OCI-LY3 (cell line): ENCODE data around the gene TCP11.

Experiments
- H2AFZ ChIP-seq: fragments of 200-600, 300-600 bp; shearing (Covaris generic); 2 replicates; pipeline ENCODE4 v1.6.0; 2014; ENCODE audit warnings: antibody characterized with exemption, low read depth, low read length
- H3K27ac ChIP-seq: fragments of 200-600, 300-600 bp; sonication (generic); 2 replicates; pipeline ENCODE4 v1.5.1; 2014; ENCODE audit warnings: mild to moderate bottlenecking, low read length, moderate library complexity, mixed read lengths
- H3K27me3 ChIP-seq: fragments of 200-600, 300-600 bp; sonication (generic); 2 replicates; pipeline ENCODE4 v1.6.1; 2014; ENCODE audit warnings: low read depth, low read length, mixed read lengths
- H3K36me3 ChIP-seq: fragments of 200-600, 300-600 bp; sonication (generic); replicated peaks from 2 replicates; pipeline ENCODE3; 2014; ENCODE audit warnings: low read depth, low read length, mixed read lengths
- H3K4me1 ChIP-seq: fragments of 300-600, 200-600 bp; sonication (generic); 2 replicates; pipeline ENCODE4 v1.6.1; 2014; ENCODE audit warnings: low read length, mixed read lengths
- H3K4me2 ChIP-seq: fragments of 200-600, 300-600 bp; sonication (generic); 2 replicates; pipeline ENCODE4 v1.6.1; 2014; ENCODE audit warnings: low read length, mixed read lengths
- H3K4me3 ChIP-seq: fragments of 300-600, 200-600 bp; sonication (generic); 2 replicates; pipeline ENCODE4 v1.5.1; 2014; ENCODE audit warnings: antibody characterized with exemption, mild to moderate bottlenecking, low read length, moderate library complexity
- H3K79me2 ChIP-seq: fragments of 300-600, 200-600 bp; shearing (Covaris generic); 2 replicates; pipeline ENCODE4 v1.6.1; 2014; ENCODE audit warnings: mild to moderate bottlenecking, low read length, mixed read lengths
- H3K9ac ChIP-seq: fragments of 300-600, 200-600 bp; shearing (Covaris generic); 2 replicates; pipeline ENCODE4 v1.6.0; 2014; ENCODE audit warnings: mild to moderate bottlenecking, low read length, moderate library complexity
- H3K9me3 ChIP-seq: fragments of 200-600, 300-600 bp; shearing (Covaris generic); 2 replicates; pipeline ENCODE4 v1.6.1; 2014; ENCODE audit warnings: low read length, mixed read lengths; ENCODE audit not compliant: insufficient read depth
- H4K20me1 ChIP-seq: fragments of 200-600, 300-600 bp; sonication (generic); 2 replicates; pipeline ENCODE4 v1.6.1; 2016; ENCODE audit warnings: low read length, mixed read lengths; ENCODE audit not compliant: insufficient read depth
- EZH2phosphoT487 ChIP-seq: fragments of 200-600 bp; shearing (Covaris generic); IDR thresholded peaks from 2 replicates; pipeline ENCODE4 v1.6.1; 2018; ENCODE audit warnings: antibody characterized with exemption, mixed run types, low read depth
- TF ChIP-seq, protein P1 (sequence below): fragments of 200-600, 300-600 bp; sonication (generic); IDR thresholded peaks from 2 replicates; pipeline ENCODE4 v1.5.1; 2014; ENCODE audit warnings: antibody characterized with exemption, low read length, low read depth

TCP11 gene

DNA sequence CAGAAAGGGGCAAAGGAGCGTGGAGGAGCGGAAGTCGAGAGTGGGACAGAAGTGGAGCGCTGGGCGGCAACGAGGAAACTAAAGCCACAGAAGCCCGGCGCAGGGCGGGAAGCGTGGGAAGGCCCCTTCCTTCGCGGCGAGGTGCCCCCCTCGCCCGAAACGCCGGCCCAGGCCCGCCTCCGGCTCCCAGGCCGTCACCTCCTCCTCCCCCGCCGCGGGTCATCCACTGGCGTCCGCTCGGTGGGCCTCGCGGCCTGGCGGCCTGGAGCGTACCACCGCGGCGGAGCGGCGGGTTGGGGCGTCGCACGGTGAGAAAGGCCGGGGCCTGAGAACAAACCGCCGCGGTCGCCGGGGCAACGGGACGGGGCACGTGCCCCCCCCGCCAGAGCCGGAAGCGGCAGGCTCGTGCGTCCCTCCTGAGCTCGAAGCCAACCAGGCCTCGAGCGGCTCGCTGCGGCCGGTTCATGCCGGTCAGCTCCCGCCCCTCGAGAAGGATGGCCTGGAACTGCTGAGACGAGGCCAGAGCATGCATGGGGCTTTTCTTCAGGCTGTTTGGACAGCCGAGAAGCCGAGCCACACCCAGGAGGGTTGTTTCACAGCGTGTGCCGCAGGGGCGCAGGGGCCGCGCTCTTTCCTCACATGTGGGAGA lies at the start of gene TCP11:
Gene TCP11, minus strand, starts transcription at position 333 of the 649 bp plus-strand sequence. CDS start 469 bp downstream, outside the sequence.
- Histone ChIP-seq H3K4me3 (peak within 1 kb of the TSS; percentile 56), H3K4me2 (peak within 1 kb of the TSS; percentile 75), H3K36me3 (no peaks in the 10 kb centered on the region), H3K27ac (no peak within 1 kb of the TSS), H3K79me2 (no peaks in the 10 kb centered on the region), H3K27me3 (no peaks in the 10 kb centered on the region), H3K9me3 (no peaks in the 10 kb centered on the region), H2AFZ (peak within 1 kb of the TSS; percentile 77), H3K9ac (0 out of 2 replicates have a peak within 1 kb of the TSS, but pooled peaks have one; percentile 10), H3K4me1 (peaks cover 10% of the 10 kb centered on the region), H4K20me1 (no peaks in the 10 kb centered on the region)
- TF ChIP-seq EZH2phosphoT487 = no peak
- TF ChIP-seq, protein P1, sequence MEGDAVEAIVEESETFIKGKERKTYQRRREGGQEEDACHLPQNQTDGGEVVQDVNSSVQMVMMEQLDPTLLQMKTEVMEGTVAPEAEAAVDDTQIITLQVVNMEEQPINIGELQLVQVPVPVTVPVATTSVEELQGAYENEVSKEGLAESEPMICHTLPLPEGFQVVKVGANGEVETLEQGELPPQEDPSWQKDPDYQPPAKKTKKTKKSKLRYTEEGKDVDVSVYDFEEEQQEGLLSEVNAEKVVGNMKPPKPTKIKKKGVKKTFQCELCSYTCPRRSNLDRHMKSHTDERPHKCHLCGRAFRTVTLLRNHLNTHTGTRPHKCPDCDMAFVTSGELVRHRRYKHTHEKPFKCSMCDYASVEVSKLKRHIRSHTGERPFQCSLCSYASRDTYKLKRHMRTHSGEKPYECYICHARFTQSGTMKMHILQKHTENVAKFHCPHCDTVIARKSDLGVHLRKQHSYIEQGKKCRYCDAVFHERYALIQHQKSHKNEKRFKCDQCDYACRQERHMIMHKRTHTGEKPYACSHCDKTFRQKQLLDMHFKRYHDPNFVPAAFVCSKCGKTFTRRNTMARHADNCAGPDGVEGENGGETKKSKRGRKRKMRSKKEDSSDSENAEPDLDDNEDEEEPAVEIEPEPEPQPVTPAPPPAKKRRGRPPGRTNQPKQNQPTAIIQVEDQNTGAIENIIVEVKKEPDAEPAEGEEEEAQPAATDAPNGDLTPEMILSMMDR = no peak

DNA sequence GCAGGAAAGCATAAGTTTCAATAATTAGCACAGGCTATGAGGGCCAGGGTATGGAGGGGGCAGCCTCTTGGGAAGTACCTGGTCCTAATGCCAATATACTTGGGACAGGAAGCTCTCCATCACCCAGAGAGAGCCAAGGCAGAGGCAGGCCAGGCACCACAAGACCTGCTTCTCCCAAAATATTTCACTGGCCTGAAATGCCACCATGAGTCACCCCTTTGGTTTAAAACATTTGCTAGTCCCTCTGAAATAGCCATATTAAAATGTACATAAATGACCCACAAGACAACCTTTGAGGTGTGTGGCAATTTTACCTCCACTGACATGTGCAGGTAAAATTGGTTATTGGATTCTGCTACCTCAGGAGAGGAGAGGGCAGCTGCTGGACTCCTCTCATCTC lies 49.2 kb upstream of the TCP11 start:
- no peak overlapping the region for H2AFZ ChIP-seq

GRCh38 chr6:35188886-35189285 lies 47.7 kb upstream of the TCP11 start:
- Histone ChIP-seq H3K9me3 (no peaks in the 10 kb centered on the region), H3K9ac (no peak overlapping the region), H3K4me3 (no peak overlapping the region), H3K79me2 (no peaks in the 10 kb centered on the region), H3K4me2 (no peak overlapping the region), H4K20me1 (no peaks in the 10 kb centered on the region), H3K27ac (no peak overlapping the region), H2AFZ (no peak overlapping the region), H3K36me3 (no peaks in the 10 kb centered on the region), H3K27me3 (0 out of 2 replicates have a peak, but pooled peaks cover 3% of the 10 kb centered on the region), H3K4me1 (peaks cover 3% of the 10 kb centered on the region; the same call in 1 of the 2 replicates)
- TF ChIP-seq, protein P1 = no peak
- no peak for TF ChIP-seq EZH2phosphoT487

More for the DNA sequence above, 49.2 kb upstream of the TCP11 start:
- Histone ChIP-seq H3K79me2 (no peaks in the 10 kb centered on the region), H3K4me1 (peaks cover 3% of the 10 kb centered on the region; the same call in 1 of the 2 replicates), H3K4me2 (no peak overlapping the region), H3K9me3 (no peaks in the 10 kb centered on the region), H3K9ac (no peak overlapping the region), H3K4me3 (no peak overlapping the region), H3K27me3 (0 out of 2 replicates have a peak, but pooled peaks cover 3% of the 10 kb centered on the region), H3K36me3 (no peaks in the 10 kb centered on the region), H4K20me1 (no peaks in the 10 kb centered on the region), H3K27ac (no peak overlapping the region)
- TF ChIP-seq, protein P1 = no peak
- no peak for TF ChIP-seq EZH2phosphoT487

- Histone ChIP-seq H3K4me2 (no peak overlapping the region), H3K9me3 (no peaks in the 10 kb centered on the region), H3K4me1 (peaks cover 3% of the 10 kb centered on the region; the same call in 1 of the 2 replicates), H4K20me1 (no peaks in the 10 kb centered on the region), H2AFZ (no peak overlapping the region), H3K4me3 (no peak overlapping the region), H3K9ac (no peak overlapping the region), H3K79me2 (no peaks in the 10 kb centered on the region), H3K36me3 (no peaks in the 10 kb centered on the region), H3K27me3 (0 out of 2 replicates have a peak, but pooled peaks cover 3% of the 10 kb centered on the region), H3K27ac (no peak overlapping the region)
- no peak for TF ChIP-seq EZH2phosphoT487
- TF ChIP-seq, protein P1 = no peak
Observed at GRCh38 chr6:35186571-35186970, 45.4 kb upstream of the TCP11 start.
